HepG2 (cell line): ENCODE results near the gene PSKH1. TPM values are rescaled to one million over a fixed set of nuclear protein-coding genes. Genes with fewer than 3 reads are reported as not detected.

Source experiments
- ATF7-NPFF ChIP-seq: sonication (generic); formaldehyde crosslinking; IDR thresholded peaks from 2 replicates; pipeline ENCODE4 v1.8.1; 2023; ENCODE audit warnings: mild to moderate bottlenecking, low read depth, missing genetic modification reagents, moderate library complexity
- DNMT3B ChIP-seq: conservative IDR thresholded peaks from 2 replicates; pipeline ENCODE4 v1.6.1; 2016; ENCODE audit warnings: missing biosample characterization, control low read depth
- E2F5 ChIP-seq: sonication (generic); formaldehyde crosslinking; conservative IDR thresholded peaks from 2 replicates; pipeline ENCODE4 v1.4.0; 2020; ENCODE audit warnings: missing genetic modification reagents
- HBP1 ChIP-seq: IDR thresholded peaks from 2 replicates; pipeline ENCODE4 v1.6.1; 2016; ENCODE audit warnings: low read depth, control low read depth
- MNT ChIP-seq: fragments of 450-650 bp; IDR thresholded peaks from 2 replicates; pipeline ENCODE4 v1.6.1; 2016
- NRL ChIP-seq: sonication (generic); formaldehyde crosslinking; IDR thresholded peaks from 2 replicates; pipeline ENCODE4 v1.5.0; 2020; ENCODE audit warnings: missing genetic modification reagents, mild to moderate bottlenecking, moderate library complexity, borderline replicate concordance
- RBM39 ChIP-seq: fragments of 200-400 bp; formaldehyde crosslinking; IDR thresholded peaks from one replicate; pipeline ENCODE4 v1.6.1; 2018; ENCODE audit warnings: antibody characterized with exemption, mild to moderate bottlenecking, low read depth, low read length; ENCODE audit not compliant: poor library complexity, severe bottlenecking
- SOX5 ChIP-seq: IDR thresholded peaks from 2 replicates; pipeline ENCODE4 v1.6.1; 2016; ENCODE audit warnings: borderline replicate concordance
- TP53 ChIP-seq: sonication (generic); formaldehyde crosslinking; conservative IDR thresholded peaks from 2 replicates; pipeline ENCODE4 v1.4.0; 2020; ENCODE audit warnings: missing genetic modification reagents
- ZFP91 ChIP-seq: sonication (generic); formaldehyde crosslinking; IDR thresholded peaks from 2 replicates; pipeline ENCODE4 v1.9.0; 2022; ENCODE audit warnings: missing genetic modification reagents, mild to moderate bottlenecking, borderline replicate concordance
- ZGPAT ChIP-seq: IDR thresholded peaks from 2 replicates; pipeline ENCODE4 v1.6.1; 2016; ENCODE audit warnings: mild to moderate bottlenecking
- ZNF619 ChIP-seq: sonication (generic); formaldehyde crosslinking; IDR thresholded peaks from 2 replicates; pipeline ENCODE4 v1.4.0; 2020; ENCODE audit warnings: mild to moderate bottlenecking, missing genetic modification reagents
- ZNF7 ChIP-seq: IDR thresholded peaks from 2 replicates; pipeline ENCODE4 v1.6.1; 2016; ENCODE audit warnings: missing biosample characterization, missing genetic modification reagents
- ZNF792 ChIP-seq: IDR thresholded peaks from 2 replicates; pipeline ENCODE4 v1.6.1; 2016
- ZNF879 ChIP-seq: sonication (generic); formaldehyde crosslinking; IDR thresholded peaks from 2 replicates; pipeline ENCODE4 v1.8.1; 2023; ENCODE audit warnings: missing genetic modification reagents
- polyA plus RNA-seq, 8 experiments: library from polyadenylated mRNA; depleted of rRNA in 3 of 8; stranded (reverse) in 7 of 8; unstranded in 1 of 8; fragments of >200 nt; fragmentation: Illumina TruSeq in 4 of 8; extraction: Trizol in 4 of 8; gene quantifications; 2 replicates each; pipeline versions ENCODE4 v1.2.1 to v1.2.3, GENCODE V29; 2011 to 2016; ENCODE audit warnings: low read depth in 4 of 8, missing spikeins in 1 of 8, mixed read lengths in 1 of 8; ENCODE audit not compliant: insufficient read depth in 1 of 8
- total RNA-seq, 5 experiments: library from RNA; depleted of rRNA; stranded (reverse); fragments of >200 nt; fragmentation: Illumina TruSeq; extraction: Trizol; gene quantifications; 2 replicates each; pipeline ENCODE4 v1.2.3, GENCODE V29; 2016; ENCODE audit warnings: low read depth in 1 of 5
- TF ChIP-seq, protein P1 (sequence below): sonication (generic); formaldehyde crosslinking; IDR thresholded peaks from 2 replicates; pipeline ENCODE4 v1.4.0; 2020; ENCODE audit warnings: missing genetic modification reagents
- TF ChIP-seq, protein P2 (sequence below): IDR thresholded peaks from 2 replicates; pipeline ENCODE4 v1.6.1; 2012; ENCODE audit warnings: low read depth, low read length, improper control_type of control experiment

PSKH1 gene
- total and polyA plus RNA-seq, 2 of the 13 experiments (the other 11 are each of a cell fraction or from before 2014, with no cell fraction given): 8.4 to 19.1 TPM

- TF ChIP-seq HBP1 (no peak), ZNF879 (CRISPR knock-in tag) (no peak), ZNF792 (CRISPR knock-in tag) (no peak), RBM39 (peak; percentile 56), ZFP91 (CRISPR knock-in tag) (0 out of 2 replicates have a peak, but pooled peaks have one; percentile 23), NRL (CRISPR knock-in tag) (no peak; the same call in 1 of the 2 replicates), E2F5 (CRISPR knock-in tag) (no peak), ZNF619 (CRISPR knock-in tag) (peak; percentile 72; the same call in 1 of the 2 replicates), DNMT3B (CRISPR knock-in tag) (no peak), ZNF7 (CRISPR knock-in tag) (no peak), SOX5 (no peak), ATF7-NPFF (CRISPR knock-in tag) (no peak), TP53 (CRISPR knock-in tag) (no peak), ZGPAT (0 out of 2 replicates have a peak, but pooled peaks have one; percentile 29), MNT (peak; percentile 28; the same call in 1 of the 2 replicates)
- TF ChIP-seq, protein P1, sequence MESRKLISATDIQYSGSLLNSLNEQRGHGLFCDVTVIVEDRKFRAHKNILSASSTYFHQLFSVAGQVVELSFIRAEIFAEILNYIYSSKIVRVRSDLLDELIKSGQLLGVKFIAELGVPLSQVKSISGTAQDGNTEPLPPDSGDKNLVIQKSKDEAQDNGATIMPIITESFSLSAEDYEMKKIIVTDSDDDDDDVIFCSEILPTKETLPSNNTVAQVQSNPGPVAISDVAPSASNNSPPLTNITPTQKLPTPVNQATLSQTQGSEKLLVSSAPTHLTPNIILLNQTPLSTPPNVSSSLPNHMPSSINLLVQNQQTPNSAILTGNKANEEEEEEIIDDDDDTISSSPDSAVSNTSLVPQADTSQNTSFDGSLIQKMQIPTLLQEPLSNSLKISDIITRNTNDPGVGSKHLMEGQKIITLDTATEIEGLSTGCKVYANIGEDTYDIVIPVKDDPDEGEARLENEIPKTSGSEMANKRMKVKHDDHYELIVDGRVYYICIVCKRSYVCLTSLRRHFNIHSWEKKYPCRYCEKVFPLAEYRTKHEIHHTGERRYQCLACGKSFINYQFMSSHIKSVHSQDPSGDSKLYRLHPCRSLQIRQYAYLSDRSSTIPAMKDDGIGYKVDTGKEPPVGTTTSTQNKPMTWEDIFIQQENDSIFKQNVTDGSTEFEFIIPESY (CRISPR knock-in tag): peak; percentile 45; the same call in 1 of the 2 replicates
- TF ChIP-seq, protein P2, sequence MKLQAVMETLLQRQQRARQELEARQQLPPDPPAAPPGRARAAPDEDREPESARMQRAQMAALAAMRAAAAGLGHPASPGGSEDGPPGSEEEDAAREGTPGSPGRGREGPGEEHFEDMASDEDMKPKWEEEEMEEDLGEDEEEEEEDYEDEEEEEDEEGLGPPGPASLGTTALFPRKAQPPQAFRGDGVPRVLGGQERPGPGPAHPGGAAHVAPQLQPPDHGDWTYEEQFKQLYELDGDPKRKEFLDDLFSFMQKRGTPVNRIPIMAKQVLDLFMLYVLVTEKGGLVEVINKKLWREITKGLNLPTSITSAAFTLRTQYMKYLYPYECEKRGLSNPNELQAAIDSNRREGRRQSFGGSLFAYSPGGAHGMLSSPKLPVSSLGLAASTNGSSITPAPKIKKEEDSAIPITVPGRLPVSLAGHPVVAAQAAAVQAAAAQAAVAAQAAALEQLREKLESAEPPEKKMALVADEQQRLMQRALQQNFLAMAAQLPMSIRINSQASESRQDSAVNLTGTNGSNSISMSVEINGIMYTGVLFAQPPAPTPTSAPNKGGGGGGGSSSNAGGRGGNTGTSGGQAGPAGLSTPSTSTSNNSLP: no peak
These were observed 9.2 kb upstream of the PSKH1 start (continued) for GRCh38 chr16:67883872-67884261.
